ENCODE data around the gene STAT3. TPM values are rescaled to one million over a fixed set of nuclear protein-coding genes. Genes with fewer than 3 reads are reported as not detected.

Gene STAT3
- total RNA-seq, 4 donors from 2014 or later: 88.4 to 203 (median 130) TPM

- peak overlapping the region; percentile 40 to 66 (median 52) for H3K27ac ChIP-seq
- intact Hi-C loops (cut with DNase I; ENCODE audit: low total_unique reads) (no loop called here), in situ Hi-C loops (cut with MboI; ENCODE audit: low sequenced_read_pairs in 4 of 4) (loop anchor here in 1 of 4 donors (25.0 kb wide), 1 partner anchor 158 kb away; no protein-coding TSS in a partner anchor)
- peaks cover 10 to 23% of the 10 kb centered on the region in 2 donors for H3K4me1 ChIP-seq
- no peaks in the 10 kb centered on the region for H3K27me3 ChIP-seq
- DNase-seq (no peak), ATAC-seq (peak; percentile 68 to 72)
- H3K36me3 ChIP-seq: peaks cover 7 to 87% of the 10 kb centered on the region in 2 donors
- H3K4me3 ChIP-seq: no peak overlapping the region
- TF ChIP-seq, protein P1, sequence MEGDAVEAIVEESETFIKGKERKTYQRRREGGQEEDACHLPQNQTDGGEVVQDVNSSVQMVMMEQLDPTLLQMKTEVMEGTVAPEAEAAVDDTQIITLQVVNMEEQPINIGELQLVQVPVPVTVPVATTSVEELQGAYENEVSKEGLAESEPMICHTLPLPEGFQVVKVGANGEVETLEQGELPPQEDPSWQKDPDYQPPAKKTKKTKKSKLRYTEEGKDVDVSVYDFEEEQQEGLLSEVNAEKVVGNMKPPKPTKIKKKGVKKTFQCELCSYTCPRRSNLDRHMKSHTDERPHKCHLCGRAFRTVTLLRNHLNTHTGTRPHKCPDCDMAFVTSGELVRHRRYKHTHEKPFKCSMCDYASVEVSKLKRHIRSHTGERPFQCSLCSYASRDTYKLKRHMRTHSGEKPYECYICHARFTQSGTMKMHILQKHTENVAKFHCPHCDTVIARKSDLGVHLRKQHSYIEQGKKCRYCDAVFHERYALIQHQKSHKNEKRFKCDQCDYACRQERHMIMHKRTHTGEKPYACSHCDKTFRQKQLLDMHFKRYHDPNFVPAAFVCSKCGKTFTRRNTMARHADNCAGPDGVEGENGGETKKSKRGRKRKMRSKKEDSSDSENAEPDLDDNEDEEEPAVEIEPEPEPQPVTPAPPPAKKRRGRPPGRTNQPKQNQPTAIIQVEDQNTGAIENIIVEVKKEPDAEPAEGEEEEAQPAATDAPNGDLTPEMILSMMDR (IDR thresholded peaks at IDR 0.05 in 4 of 5, conservative IDR thresholded peaks at IDR 0.05 in 1 of 5): no peak
- no peak for TF ChIP-seq POLR2A (IDR thresholded peaks at IDR 0.05)
- H3K9me3 ChIP-seq: no peaks in the 10 kb centered on the region
Measured at GRCh38 chr17:42329025-42329976, 58.9 kb downstream of the STAT3 start.

- Histone ChIP-seq H3K36me3 (peaks cover 0 to 80% of the 10 kb centered on the region in 2 donors), H3K9me3 (no peaks in the 10 kb centered on the region), H3K27ac (peak overlapping the region; percentile 62 to 73 (median 68)), H3K4me3 (no peak overlapping the region), H3K4me1 (peaks cover 18 to 34% of the 10 kb centered on the region in 2 donors), H3K27me3 (no peaks in the 10 kb centered on the region)
- TF ChIP-seq, protein P1 (IDR thresholded peaks at IDR 0.05 in 4 of 5, conservative IDR thresholded peaks at IDR 0.05 in 1 of 5): peak in 1 of 5 experiments; percentile 25
- TF ChIP-seq POLR2A (IDR thresholded peaks at IDR 0.05): no peak
- ATAC-seq: peak; percentile 81 to 84
- intact Hi-C loops (cut with DNase I; ENCODE audit: low total_unique reads) (no loop called here), in situ Hi-C loops (cut with MboI; ENCODE audit: low sequenced_read_pairs in 4 of 4) (loop anchor here in 1 of 4 donors (25.0 kb wide), 1 partner anchor 162 kb away; no protein-coding TSS in a partner anchor)
- peak; percentile 56 to 80 for DNase-seq
Measured at GRCh38 chr17:42325026-42325425, 63.2 kb downstream of the STAT3 start.

- TF ChIP-seq, protein P1 (IDR thresholded peaks at IDR 0.05 in 4 of 5, conservative IDR thresholded peaks at IDR 0.05 in 1 of 5): no peak
- TF ChIP-seq POLR2A (IDR thresholded peaks at IDR 0.05): no peak
- no peak overlapping the region for H3K4me3 ChIP-seq
- ATAC-seq (no peak), DNase-seq (no peak)
- in situ Hi-C loops (cut with MboI; ENCODE audit: low sequenced_read_pairs in 4 of 4) (loop anchor here (5.0 kb wide), 2 partner anchors 84 to 204 kb away; no protein-coding TSS in a partner anchor), intact Hi-C loops (cut with DNase I; ENCODE audit: low total_unique reads) (loop anchor here (5.0 kb wide), 1 partner anchor 194 kb away; no protein-coding TSS in a partner anchor)
- peaks cover 0 to 84% of the 10 kb centered on the region in 2 donors for H3K36me3 ChIP-seq
- H3K9me3 ChIP-seq: no peaks in the 10 kb centered on the region
- peaks cover 8 to 22% of the 10 kb centered on the region in 2 donors for H3K4me1 ChIP-seq
- H3K27me3 ChIP-seq: no peaks in the 10 kb centered on the region
- peak overlapping the region; percentile 1 to 49 (median 44) for H3K27ac ChIP-seq
Measured at GRCh38 chr17:42323268-42323773, 64.9 kb downstream of the STAT3 start.

DNA sequence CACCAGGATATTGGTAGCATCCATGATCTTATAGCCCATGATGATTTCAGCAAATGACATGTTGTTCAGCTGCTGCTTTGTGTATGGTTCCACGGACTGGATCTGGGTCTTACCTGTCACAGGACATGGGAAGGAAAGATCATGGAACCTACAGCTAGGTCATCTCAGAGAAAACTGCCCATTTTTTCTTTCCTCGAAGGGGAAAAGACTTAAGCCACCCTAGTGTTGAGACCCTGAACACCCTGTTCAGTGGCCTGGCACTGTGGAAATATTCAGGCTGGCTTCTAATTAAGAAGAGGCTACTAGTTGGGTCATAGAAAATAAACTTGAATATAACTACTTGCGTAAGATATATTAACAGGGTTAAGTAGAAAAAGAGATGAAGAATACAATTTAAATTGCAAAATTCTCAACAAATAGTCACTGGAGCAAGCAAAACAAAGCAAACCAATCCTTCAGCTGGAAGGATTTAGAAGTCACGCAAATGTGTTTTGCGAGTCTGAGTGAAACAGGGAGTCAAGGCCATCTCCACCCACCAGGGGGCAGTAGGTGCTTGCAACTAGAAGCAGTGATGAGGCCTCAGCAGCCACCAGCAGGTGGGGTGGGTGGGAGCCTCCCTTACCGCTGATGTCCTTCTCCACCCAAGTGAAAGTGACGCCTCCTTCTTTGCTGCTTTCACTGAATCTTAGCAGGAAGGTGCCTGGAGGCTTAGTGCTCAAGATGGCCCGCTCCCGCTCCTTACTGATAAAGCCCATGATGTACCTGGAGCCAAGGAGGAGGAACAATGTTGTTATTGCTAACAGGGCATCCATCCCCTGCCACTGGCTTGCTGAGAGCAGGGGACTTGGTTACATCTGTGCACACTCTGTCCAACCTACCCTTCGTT is 65.6 kb downstream of the STAT3 start:
- Histone ChIP-seq H3K27ac (peak overlapping the region; percentile 1 to 49 (median 44)), H3K4me1 (peaks cover 8 to 22% of the 10 kb centered on the region in 2 donors), H3K4me3 (no peak overlapping the region), H3K36me3 (peaks cover 0 to 86% of the 10 kb centered on the region in 2 donors), H3K9me3 (no peaks in the 10 kb centered on the region), H3K27me3 (no peaks in the 10 kb centered on the region)
- intact Hi-C loops (cut with DNase I; ENCODE audit: low total_unique reads) (loop anchor here (1.0 to 5.0 kb wide), 3 partner anchors 84 to 205 kb away; no protein-coding TSS in a partner anchor), in situ Hi-C loops (cut with MboI; ENCODE audit: low sequenced_read_pairs in 4 of 4) (loop anchor here (5.0 kb wide), 2 partner anchors 85 to 205 kb away; no protein-coding TSS in a partner anchor)
- peak; percentile 77 to 79 for ATAC-seq
- no peak for TF ChIP-seq POLR2A (IDR thresholded peaks at IDR 0.05)
- TF ChIP-seq, protein P1 (IDR thresholded peaks at IDR 0.05 in 4 of 5, conservative IDR thresholded peaks at IDR 0.05 in 1 of 5): peak; percentile 98 to 100 (median 99)
- peak; percentile 85 to 93 for DNase-seq
